ENCODE results near the gene RALGDS. TPM values are rescaled to one million over a fixed set of nuclear protein-coding genes. Genes with fewer than 3 reads are reported as not detected.

Gene RALGDS
- total RNA-seq, 4 donors from 2014 or later = 53.4 to 71.1 (median 55.3) TPM

- intact Hi-C loops (cut with DNase I) = loop anchor here (2.0 to 5.0 kb wide), 2 partner anchors 42 to 92 kb away; no protein-coding TSS in a partner anchor
- TF ChIP-seq POLR2A (IDR thresholded peaks at IDR 0.05) = peak in 1 of 4 donors; percentile 36
- TF ChIP-seq CTCF (IDR thresholded peaks at IDR 0.05) = peak; percentile 98 to 100 (median 99)
- H3K27me3 ChIP-seq = no peaks in the 10 kb centered on the region
- DNase-seq = peak; percentile 58
- H3K4me3 ChIP-seq = peak overlapping the region; percentile 18 to 65 (median 42)
- peak overlapping the region; percentile 53 to 83 (median 82) for H3K27ac ChIP-seq
- peaks cover 61 to 94% (median 62%) of the 10 kb centered on the region in 3 donors for H3K4me1 ChIP-seq
- WGBS, 2 donors = 4 to 6% methylated on average over 21 to 25 of the region's 52 CpGs
- no peaks in the 10 kb centered on the region for H3K9me3 ChIP-seq
- no peaks in the 10 kb centered on the region for H3K36me3 ChIP-seq
These were observed 23.3 kb upstream of the RALGDS start for GRCh38 chr9:133144142-133144903.

GRCh38 chr9:133143639-133144141 lies 22.6 kb upstream of the RALGDS start:
- intact Hi-C loops (cut with DNase I) = loop anchor here (2.0 to 5.0 kb wide), 2 partner anchors 41 to 91 kb away; no protein-coding TSS in a partner anchor
- Histone ChIP-seq H3K4me1 (peaks cover 61 to 100% (median 61%) of the 10 kb centered on the region in 3 donors), H3K9me3 (no peaks in the 10 kb centered on the region), H3K4me3 (peak overlapping the region in 3 of 4 donors; percentile 40 to 65 (median 43)), H3K27me3 (no peaks in the 10 kb centered on the region), H3K36me3 (no peaks in the 10 kb centered on the region), H3K27ac (peak overlapping the region; percentile 53 to 83 (median 82))
- WGBS, 2 donors = 81 to 97% methylated on average over 9 to 10 of the region's 13 CpGs
- DNase-seq = no peak
- TF ChIP-seq CTCF (IDR thresholded peaks at IDR 0.05) (no peak), POLR2A (IDR thresholded peaks at IDR 0.05) (no peak)

GRCh38 chr9:133142684-133143622 lies 21.9 kb upstream of the RALGDS start:
- TF ChIP-seq CTCF (IDR thresholded peaks at IDR 0.05) (no peak), POLR2A (IDR thresholded peaks at IDR 0.05) (no peak)
- H3K27me3 ChIP-seq = no peaks in the 10 kb centered on the region
- intact Hi-C loops (cut with DNase I) = loop anchor here (5.0 kb wide), 1 partner anchor 91 kb away; no protein-coding TSS in a partner anchor
- peak overlapping the region; percentile 34 to 45 (median 44) for H3K27ac ChIP-seq
- H3K36me3 ChIP-seq = no peaks in the 10 kb centered on the region
- WGBS, 2 donors = 70 to 75% methylated on average over 12 to 13 of the region's 18 CpGs
- no peak overlapping the region for H3K4me3 ChIP-seq
- no peak for DNase-seq
- H3K9me3 ChIP-seq = no peaks in the 10 kb centered on the region
- peaks cover 58 to 100% (median 67%) of the 10 kb centered on the region in 3 donors for H3K4me1 ChIP-seq

- Histone ChIP-seq H3K36me3 (no peaks in the 10 kb centered on the region), H3K4me1 (peaks cover 57 to 100% (median 66%) of the 10 kb centered on the region in 3 donors), H3K27me3 (no peaks in the 10 kb centered on the region), H3K4me3 (no peak overlapping the region), H3K27ac (peak overlapping the region; percentile 34 to 72 (median 44)), H3K9me3 (no peaks in the 10 kb centered on the region)
- 27 to 37% methylated on average over 12 to 14 of the region's 16 CpGs for WGBS, 2 donors
- intact Hi-C loops (cut with DNase I) = loop anchor here (5.0 kb wide), 1 partner anchor 90 kb away; no protein-coding TSS in a partner anchor
- no peak for DNase-seq
- TF ChIP-seq POLR2A (IDR thresholded peaks at IDR 0.05) = no peak
- TF ChIP-seq CTCF (IDR thresholded peaks at IDR 0.05) = no peak
These were observed 21.0 kb upstream of the RALGDS start for GRCh38 chr9:133141833-133142595.

All from esophagus squamous epithelium (tissue), 5 donors.